Tibial nerve (tissue), 4 donors: Measurements from ENCODE around the gene DOK6.

ENCODE experiments used
- CTCF ChIP-seq, 5 experiments: fragments of 200-600 bp in 3 of 5; fragments of 450-650 bp in 2 of 5; sonication (generic) in 3 of 5; IDR thresholded peaks; one replicate each; pipeline ENCODE4 v1.5.1; 2016 to 2019; ENCODE audit warnings: antibody characterized with exemption in 5 of 5, mild to moderate bottlenecking in 3 of 5, moderate library complexity in 2 of 5
- EP300 ChIP-seq, 2 donors: sonication (generic); formaldehyde crosslinking; IDR thresholded peaks; one replicate each; pipeline ENCODE4 v1.6.1; 2017; ENCODE audit warnings: antibody characterized with exemption in 2 of 2, mild to moderate bottlenecking in 1 of 2
- POLR2A ChIP-seq, 2 donors: fragments of 450-650 bp; IDR thresholded peaks; one replicate each; pipeline ENCODE4 v1.6.1; 2017; ENCODE audit warnings: antibody characterized with exemption in 2 of 2, mild to moderate bottlenecking in 2 of 2, moderate library complexity in 2 of 2

GRCh38 chr18:69626643-69627242 is 226.1 kb downstream of the DOK6 start:
- TF ChIP-seq POLR2A (IDR thresholded peaks at IDR 0.05) (no peak), CTCF (IDR thresholded peaks at IDR 0.05) (no peak), EP300 (IDR thresholded peaks at IDR 0.05) (no peak)
